Adrenal gland (tissue), 12 donors: ENCODE results near the gene CEP57. TPM values are rescaled to one million over a fixed set of nuclear protein-coding genes. Genes with fewer than 3 reads are reported as not detected.
"Not testable (repeated sequence)": the region's sequence is repeated elsewhere in the genome, so short reads cannot be mapped to it uniquely, and the experiment has no call there.

Experiments
- DNase-seq, 7 donors: peaks; one replicate each; pipeline ENCODE4 v3.0.0-alpha.2; 2019 to 2020
- H3K27ac ChIP-seq, 5 donors: fragments of 200-600 bp; sonication (generic) in 4 of 5; 1 replicate in 3 of 5; 2 replicates in 2 of 5; pipeline versions ENCODE4 v1.5.1 to v1.8.0; 2016 to 2020; ENCODE audit warnings: mild to moderate bottlenecking in 1 of 5
- H3K27me3 ChIP-seq: fragments of 200-600 bp; 2 replicates; pipeline ENCODE4 v1.8.0; 2021
- H3K36me3 ChIP-seq, 2 donors: fragments of 200-600 bp; replicated peaks in 1 of 2; 1 replicate in 1 of 2; 2 replicates in 1 of 2; pipeline versions ENCODE4 v1.5.1 to v1.8.0; 2018 to 2022
- H3K4me1 ChIP-seq, 2 donors: fragments of 200-600 bp; replicated peaks in 1 of 2; 1 replicate in 1 of 2; 2 replicates in 1 of 2; pipeline versions ENCODE4 v1.5.1 to v1.8.0; 2018 to 2021
- H3K4me3 ChIP-seq, 4 donors: fragments of 200-600 bp; sonication (generic) in 3 of 4; one replicate each; pipeline ENCODE4 v1.5.1; 2016 to 2018
- H3K9me3 ChIP-seq, 3 donors: fragments of 200-600 bp; sonication (generic) in 1 of 3; replicated peaks in 1 of 3; 1 replicate in 2 of 3; 2 replicates in 1 of 3; pipeline versions ENCODE4 v1.5.1 to v1.8.0; 2016 to 2021
- POLR2A ChIP-seq, 2 donors: fragments of 450-650 bp; IDR thresholded peaks; one replicate each; pipeline ENCODE4 v1.6.1; 2017; ENCODE audit warnings: antibody characterized with exemption in 2 of 2, mild to moderate bottlenecking in 2 of 2, moderate library complexity in 1 of 2
- WGBS, 4 donors: extraction: QIAGEN DNeasy Blood & Tissue Kit in 2 of 4; methylation state at CpG; one replicate each; pipeline versions ENCODE4 v1.1.5 to v1.1.7; 2013 to 2017; 5-methylcytosine and 5-hydroxymethylcytosine counted together
- intact Hi-C, 2 donors: fragments of 100-400 bp; cut with DNase I; formaldehyde crosslinking; loops; one replicate each; pipeline versions ENCODE4 v1.14.1 to v1.15.0; 2022 to 2023
- polyA plus RNA-seq, 3 donors: library from polyadenylated mRNA; stranded (reverse); fragments of 200-250 nt in 2 of 3; fragments of 350-450 nt in 1 of 3; fragmentation: Illumina TruSeq in 1 of 3; extraction: RNeasy Lipid Tissue Mini Kit (QIAGEN cat#74804) in 1 of 3; gene quantifications; one replicate each; pipeline ENCODE4 v1.2.3, GENCODE V29; 2013 to 2014
- small RNA-seq, 2 donors: library from RNA; depleted of rRNA; stranded (forward); fragments of <200 nt; gene quantifications; one replicate each; pipeline ENCODE3, GENCODE V24; 2016
- total RNA-seq, 9 donors: library from RNA; depleted of rRNA in 4 of 9; stranded (reverse); fragments of >200 nt in 4 of 9; fragments of 120-200 nt in 1 of 9; fragmentation: NEBNext Ultra II Directional in 1 of 9; extraction: Animal tissue kit (Norgen Biotek cat#: 25700) in 1 of 9; gene quantifications; one replicate each; pipeline versions ENCODE4 v1.1.0 to v1.2.4, GENCODE V29; 2013 to 2023
- TF ChIP-seq, protein P1 (sequence below), 6 experiments: fragments of 450-650 bp in 4 of 6; fragments of 200-600 bp in 2 of 6; sonication (generic) in 1 of 6; IDR thresholded peaks; 1 replicate in 5 of 6; 2 replicates in 1 of 6; pipeline versions ENCODE4 v1.5.1 to v1.8.0; 2016 to 2021; ENCODE audit warnings: antibody characterized with exemption in 6 of 6, mild to moderate bottlenecking in 2 of 6, moderate library complexity in 1 of 6
- donor health status: healthy with polysubstance abuse.
- donor health status: Bipolar disorder and iron deficiency.
- donor health status: DM: yes; HTN: yes; CAD: no.
- donor health status: DM: no; HTN: no; CAD: no.
- donor health status: DM: no; HTN: no; CAD: no.
- donor health status: DM: yes; HTN: yes; CAD: no.

CEP57 gene
- total and polyA plus RNA-seq, 12 donors = 12.9 to 56.7 (median 31.6) TPM

DNA sequence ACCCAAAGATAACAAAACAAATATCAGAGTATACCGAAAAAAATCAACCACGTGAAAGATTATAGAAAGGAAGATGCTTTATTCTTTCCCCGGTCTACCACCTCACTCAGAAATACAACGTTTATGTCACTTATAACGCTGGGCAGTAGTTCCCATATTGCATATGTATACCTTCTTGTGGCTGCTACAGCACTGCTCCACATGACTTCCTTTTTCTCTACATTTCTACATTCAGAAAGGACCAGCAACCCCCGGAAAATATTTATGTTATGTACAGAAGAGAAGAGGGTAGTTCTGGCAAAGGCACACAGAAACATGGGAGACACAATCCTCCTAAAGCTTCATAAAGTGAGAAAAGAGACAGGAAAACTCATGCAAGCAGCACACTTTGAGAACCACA is 76.8 kb downstream of the CEP57 start:
- 82 to 88% (median 86%) methylated on average over 6 of the region's 6 CpGs for WGBS, 4 donors
- no peak for DNase-seq
- Histone ChIP-seq H3K36me3 (peaks cover 0 to 6% of the 10 kb centered on the region in 2 donors), H3K27ac (no peak overlapping the region), H3K4me3 (no peak overlapping the region), H3K9me3 (no peaks in the 10 kb centered on the region), H3K27me3 (no peaks in the 10 kb centered on the region), H3K4me1 (no peaks in the 10 kb centered on the region)
- TF ChIP-seq, protein P1, sequence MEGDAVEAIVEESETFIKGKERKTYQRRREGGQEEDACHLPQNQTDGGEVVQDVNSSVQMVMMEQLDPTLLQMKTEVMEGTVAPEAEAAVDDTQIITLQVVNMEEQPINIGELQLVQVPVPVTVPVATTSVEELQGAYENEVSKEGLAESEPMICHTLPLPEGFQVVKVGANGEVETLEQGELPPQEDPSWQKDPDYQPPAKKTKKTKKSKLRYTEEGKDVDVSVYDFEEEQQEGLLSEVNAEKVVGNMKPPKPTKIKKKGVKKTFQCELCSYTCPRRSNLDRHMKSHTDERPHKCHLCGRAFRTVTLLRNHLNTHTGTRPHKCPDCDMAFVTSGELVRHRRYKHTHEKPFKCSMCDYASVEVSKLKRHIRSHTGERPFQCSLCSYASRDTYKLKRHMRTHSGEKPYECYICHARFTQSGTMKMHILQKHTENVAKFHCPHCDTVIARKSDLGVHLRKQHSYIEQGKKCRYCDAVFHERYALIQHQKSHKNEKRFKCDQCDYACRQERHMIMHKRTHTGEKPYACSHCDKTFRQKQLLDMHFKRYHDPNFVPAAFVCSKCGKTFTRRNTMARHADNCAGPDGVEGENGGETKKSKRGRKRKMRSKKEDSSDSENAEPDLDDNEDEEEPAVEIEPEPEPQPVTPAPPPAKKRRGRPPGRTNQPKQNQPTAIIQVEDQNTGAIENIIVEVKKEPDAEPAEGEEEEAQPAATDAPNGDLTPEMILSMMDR (IDR thresholded peaks at IDR 0.05) = no peak
- TF ChIP-seq POLR2A (IDR thresholded peaks at IDR 0.05) = no peak
- intact Hi-C loops = no loop called here

DNA sequence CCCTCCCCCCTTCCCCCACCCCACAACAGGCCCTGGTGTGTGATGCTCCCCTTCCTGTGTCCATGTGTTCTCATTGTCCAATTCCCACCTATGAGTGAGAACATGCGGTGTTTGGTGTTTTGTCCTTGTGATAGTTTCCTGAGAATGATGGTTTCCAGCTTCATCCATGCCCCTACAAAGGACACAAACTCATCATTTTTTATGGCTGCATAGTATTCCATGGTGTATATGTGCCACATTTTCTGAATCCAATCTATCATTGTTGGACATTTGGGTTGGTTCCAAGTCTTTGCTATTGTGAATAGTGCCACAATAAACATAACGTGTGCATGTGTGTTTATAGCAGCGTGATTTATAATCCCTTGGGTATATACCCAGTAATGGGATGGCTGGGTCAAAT is 80.6 kb downstream of the CEP57 start:
- DNase-seq, H3K4me1 ChIP-seq, H3K27ac ChIP-seq, intact Hi-C loops, H3K9me3 ChIP-seq, H3K36me3 ChIP-seq, H3K4me3 ChIP-seq, H3K27me3 ChIP-seq: not testable (repeated sequence)
- WGBS, 4 donors = 93 to 100% (median 98%) methylated on average over 3 of the region's 3 CpGs

DNA sequence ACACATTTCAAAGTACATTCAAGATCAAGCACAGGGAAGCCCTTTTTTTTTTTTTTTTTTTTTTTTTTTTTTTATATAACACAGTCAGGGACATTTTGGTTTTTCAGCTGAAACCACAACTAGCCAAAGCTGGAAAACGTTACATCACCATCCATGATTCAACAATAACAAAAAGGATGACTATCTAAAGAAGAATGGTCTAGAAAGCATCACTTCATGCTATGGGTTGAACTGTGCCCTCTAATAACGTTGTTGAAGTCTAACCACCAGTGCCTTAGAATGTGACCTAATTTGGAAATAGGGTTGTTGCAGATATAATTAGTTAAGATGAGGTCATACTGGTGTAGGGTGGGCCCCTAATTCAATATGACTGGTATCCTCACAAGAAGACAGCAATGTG is 87.0 kb downstream of the CEP57 start:
- no peaks in the 10 kb centered on the region for H3K27me3 ChIP-seq
- no peak overlapping the region for H3K4me3 ChIP-seq
- intact Hi-C loops = no loop called here
- DNase-seq = no peak
- no peaks in the 10 kb centered on the region for H3K36me3 ChIP-seq
- H3K27ac ChIP-seq = no peak overlapping the region
- 80 to 91% (median 89%) methylated on average over 2 of the region's 2 CpGs for WGBS, 4 donors
- no peaks in the 10 kb centered on the region for H3K4me1 ChIP-seq
- no peaks in the 10 kb centered on the region for H3K9me3 ChIP-seq
- TF ChIP-seq, protein P1 (IDR thresholded peaks at IDR 0.05) = no peak
- TF ChIP-seq POLR2A (IDR thresholded peaks at IDR 0.05) = no peak

Small RNAs within 50 kb of the gene (small RNA-seq; reads per million reads assigned to genes)
- gene RNA5SP345 = 0 to 0.33 reads per million in 2 donors

Other genes with a start within 250 kb of the CEP57 start
- 10 to 100 TPM in 6 of 9 donors, 1 to 10 TPM in 3; 1.4 to 43.4 (median 19.7) TPM for gene FAM76B, start 716 bp upstream of the CEP57 start, total RNA-seq
- 10 to 100 TPM; 15.8 to 16.5 (median 16.1) TPM for gene FAM76B, start 716 bp upstream of the CEP57 start, polyA plus RNA-seq
- gene MTMR2, start 133.6 kb downstream of the CEP57 start, total RNA-seq = 10 to 100 TPM; 17.6 to 31.6 (median 24.8) TPM
- gene MTMR2, start 133.6 kb downstream of the CEP57 start, polyA plus RNA-seq = 10 to 100 TPM in 1 of 3 donors, 1 to 10 TPM in 2; 6.9 to 25.3 (median 9.0) TPM